Endodermal cell (in vitro differentiated cells): ENCODE measurements around the gene DPP10. TPM values are rescaled to one million over a fixed set of nuclear protein-coding genes. Genes with fewer than 3 reads are reported as not detected.
"Not testable (repeated sequence)": the region's sequence is repeated elsewhere in the genome, so short reads cannot be mapped to it uniquely, and the experiment has no call there.

ENCODE experiments used
- DNase-seq: peaks from one replicate; pipeline ENCODE4 v3.0.0-alpha.2; 2017
- H3K27ac ChIP-seq: 2 replicates; pipeline ENCODE4 v1.5.1; 2013; ENCODE audit warnings: mild to moderate bottlenecking, low read depth, low read length, moderate library complexity
- H3K27me3 ChIP-seq: 2 replicates; pipeline ENCODE4 v1.6.1; 2013; ENCODE audit warnings: mild to moderate bottlenecking, low read length, moderate library complexity; ENCODE audit not compliant: insufficient read depth, control insufficient read depth, poor library complexity, severe bottlenecking
- H3K36me3 ChIP-seq: 2 replicates; pipeline ENCODE4 v1.7.0; 2013; ENCODE audit warnings: mild to moderate bottlenecking, low read length, moderate library complexity; ENCODE audit not compliant: control insufficient read depth, insufficient read depth
- H3K4me1 ChIP-seq: one replicate; pipeline ENCODE4 v1.7.0; 2013; ENCODE audit warnings: low read length; ENCODE audit not compliant: control insufficient read depth, insufficient read depth
- H3K4me3 ChIP-seq: 2 replicates; pipeline ENCODE4 v1.5.1; 2013; ENCODE audit warnings: mild to moderate bottlenecking, low read length, moderate library complexity
- H3K9ac ChIP-seq: 2 replicates; pipeline ENCODE4 v1.6.1; 2013; ENCODE audit warnings: mild to moderate bottlenecking, low read length, moderate library complexity; ENCODE audit not compliant: poor library complexity, severe bottlenecking; ENCODE audit errors: extremely low read depth
- H3K9me3 ChIP-seq: 2 replicates; pipeline ENCODE4 v1.6.1; 2013; ENCODE audit warnings: mild to moderate bottlenecking, low read length, moderate library complexity; ENCODE audit not compliant: control insufficient read depth
- H3K27ac Mint-ChIP-seq: 2 replicates; pipeline ENCODE4 v1.8.0; 2020; ENCODE audit warnings: mixed read lengths
- H3K27me3 Mint-ChIP-seq: 2 replicates; pipeline ENCODE4 v1.8.0; 2021; ENCODE audit warnings: mild to moderate bottlenecking, mixed read lengths; ENCODE audit not compliant: insufficient read depth
- H3K36me3 Mint-ChIP-seq: 2 replicates; pipeline ENCODE4 v1.8.0; 2020; ENCODE audit warnings: low read depth, mixed read lengths
- H3K4me1 Mint-ChIP-seq: 2 replicates; pipeline ENCODE4 v1.8.0; 2020; ENCODE audit warnings: mixed read lengths
- H3K4me3 Mint-ChIP-seq: 2 replicates; pipeline ENCODE4 v1.8.0; 2020; ENCODE audit warnings: mild to moderate bottlenecking, moderate library complexity, mixed read lengths
- H3K9me3 Mint-ChIP-seq: 2 replicates; pipeline ENCODE4 v1.8.0; 2020; ENCODE audit warnings: mild to moderate bottlenecking, mixed read lengths
- CTCF ChIP-seq: fragments of 200-600 bp; sonication (generic); conservative IDR thresholded peaks from 2 replicates; pipeline ENCODE4 v1.5.0; 2021; ENCODE audit warnings: antibody characterized with exemption, mild to moderate bottlenecking
- WGBS, 2 experiments: methylation state at CpG; one replicate each; pipeline versions ENCODE4 v1.1.5 to v1.1.7; 2013; ENCODE audit warnings: missing lambda C conversion rate in 2 of 2, mixed read lengths in 1 of 2; ENCODE audit not compliant: insufficient coverage in 1 of 2, insufficient read length in 1 of 2; 5-methylcytosine and 5-hydroxymethylcytosine counted together
- total RNA-seq, 2 donors: library from RNA; stranded (reverse); fragmentation: NEBNext Ultra II Directional in 1 of 2; extraction: Animal tissue kit (Norgen Biotek cat#: 25700) in 1 of 2; gene quantifications; 2 replicates in 1 of 2; 3 replicates in 1 of 2; pipeline ENCODE4 v1.2.1, GENCODE V29; 2021

The DPP10 gene
- total RNA-seq, 2 donors from 2014 or later = 8.2 to 19.2 TPM

- H3K4me3 ChIP-seq = no peak overlapping the region
- H3K9me3 ChIP-seq = no peaks in the 10 kb centered on the region
- H3K4me3 Mint-ChIP-seq = no peak overlapping the region
- DNase-seq = no peak
- H3K27me3 Mint-ChIP-seq = no peaks in the 10 kb centered on the region
- WGBS, 2 experiments = 89 to 90% methylated on average over 2 to 5 of the region's 5 CpGs
- no peaks in the 10 kb centered on the region for H3K4me1 Mint-ChIP-seq
- H3K9ac ChIP-seq = no peak overlapping the region
- no peaks in the 10 kb centered on the region for H3K27me3 ChIP-seq
- TF ChIP-seq CTCF = no peak
- H3K27ac ChIP-seq = no peak overlapping the region
- no peaks in the 10 kb centered on the region for H3K36me3 ChIP-seq
- peaks cover 7% of the 10 kb centered on the region for H3K9me3 Mint-ChIP-seq
- no peaks in the 10 kb centered on the region for H3K36me3 Mint-ChIP-seq
- no peaks in the 10 kb centered on the region for H3K4me1 ChIP-seq
- no peak overlapping the region for H3K27ac Mint-ChIP-seq
Measured at GRCh38 chr2:114518738-114519137, 76.3 kb downstream of the DPP10 start.

- H3K9me3 Mint-ChIP-seq, DNase-seq, H3K27me3 ChIP-seq, H3K9ac ChIP-seq, H3K27me3 Mint-ChIP-seq, H3K36me3 Mint-ChIP-seq, H3K4me1 Mint-ChIP-seq, H3K27ac Mint-ChIP-seq, H3K4me3 Mint-ChIP-seq, H3K4me3 ChIP-seq, H3K27ac ChIP-seq, H3K36me3 ChIP-seq, H3K4me1 ChIP-seq, H3K9me3 ChIP-seq: not testable (repeated sequence)
- WGBS, 2 experiments = 88 to 93% methylated on average over 3 to 4 of the region's 4 CpGs
Measured at GRCh38 chr2:114522612-114523011, 80.2 kb downstream of the DPP10 start.

GRCh38 chr2:114525955-114526354 lies 83.5 kb downstream of the DPP10 start:
- Mint-ChIP-seq H3K27ac (no peak overlapping the region), H3K4me3 (no peak overlapping the region), H3K9me3 (peaks cover 7% of the 10 kb centered on the region), H3K4me1 (no peaks in the 10 kb centered on the region), H3K27me3 (no peaks in the 10 kb centered on the region), H3K36me3 (no peaks in the 10 kb centered on the region)
- no peak overlapping the region for H3K27ac ChIP-seq
- H3K4me1 ChIP-seq = no peaks in the 10 kb centered on the region
- H3K27me3 ChIP-seq = no peaks in the 10 kb centered on the region
- no peak overlapping the region for H3K9ac ChIP-seq
- DNase-seq = no peak
- H3K9me3 ChIP-seq = no peaks in the 10 kb centered on the region
- TF ChIP-seq CTCF = no peak
- no peak overlapping the region for H3K4me3 ChIP-seq
- 96 to 100% methylated on average over 1 to 4 of the region's 4 CpGs for WGBS, 2 experiments
- H3K36me3 ChIP-seq = no peaks in the 10 kb centered on the region

GRCh38 chr2:114526841-114527240 lies 84.4 kb downstream of the DPP10 start:
- peaks cover 7% of the 10 kb centered on the region for H3K9me3 Mint-ChIP-seq
- H3K36me3 Mint-ChIP-seq = no peaks in the 10 kb centered on the region
- Histone ChIP-seq H3K9me3 (no peaks in the 10 kb centered on the region), H3K4me1 (no peaks in the 10 kb centered on the region), H3K9ac (no peak overlapping the region), H3K27me3 (no peaks in the 10 kb centered on the region), H3K36me3 (no peaks in the 10 kb centered on the region), H3K27ac (no peak overlapping the region), H3K4me3 (no peak overlapping the region)
- H3K27ac Mint-ChIP-seq = no peak overlapping the region
- DNase-seq = no peak
- no CpG with 5 or more reads among the region's 1 CpG for WGBS, 2 experiments
- TF ChIP-seq CTCF = no peak
- H3K4me1 Mint-ChIP-seq = no peaks in the 10 kb centered on the region
- no peaks in the 10 kb centered on the region for H3K27me3 Mint-ChIP-seq
- no peak overlapping the region for H3K4me3 Mint-ChIP-seq
